SW480 (cell line): ENCODE data around the gene RBCK1.
"Not testable (repeated sequence)": the region's sequence is repeated elsewhere in the genome, so short reads cannot be mapped to it uniquely, and the experiment has no call there.

Experiments
- DNase-seq: peaks from one replicate; pipeline ENCODE4 v3.0.0-alpha.2; 2016; ENCODE audit warnings: low spot score

The RBCK1 gene

DNA sequence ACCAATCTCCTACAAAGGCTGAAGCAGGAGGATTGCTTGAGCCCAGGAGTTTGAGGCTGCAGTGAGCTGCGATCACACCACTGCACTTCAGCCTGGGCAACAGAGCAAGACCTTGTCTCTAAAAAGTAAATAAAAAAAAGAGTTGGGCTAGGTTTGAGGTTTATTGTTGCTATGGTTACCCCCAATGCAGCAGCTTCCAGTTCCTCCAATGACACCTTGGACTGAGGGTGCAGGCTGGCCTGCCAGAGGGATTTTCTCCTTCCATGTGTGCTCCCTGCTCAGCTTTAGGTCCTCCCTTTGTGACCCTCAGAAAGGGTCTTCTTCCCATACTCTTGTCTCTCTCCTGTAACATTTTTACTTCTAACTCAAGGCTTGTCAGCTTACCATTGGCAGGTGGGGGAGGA, 64.8 kb downstream of the RBCK1 start:
- no peak for DNase-seq

- no peak for DNase-seq
Measured at GRCh38 chr20:474581-474980, 66.5 kb downstream of the RBCK1 start.

GRCh38 chr20:475463-476357, 67.6 kb downstream of the RBCK1 start:
- no peak for DNase-seq

- not testable (repeated sequence) for DNase-seq
Measured at GRCh38 chr20:476561-477249, 68.6 kb downstream of the RBCK1 start.

DNA sequence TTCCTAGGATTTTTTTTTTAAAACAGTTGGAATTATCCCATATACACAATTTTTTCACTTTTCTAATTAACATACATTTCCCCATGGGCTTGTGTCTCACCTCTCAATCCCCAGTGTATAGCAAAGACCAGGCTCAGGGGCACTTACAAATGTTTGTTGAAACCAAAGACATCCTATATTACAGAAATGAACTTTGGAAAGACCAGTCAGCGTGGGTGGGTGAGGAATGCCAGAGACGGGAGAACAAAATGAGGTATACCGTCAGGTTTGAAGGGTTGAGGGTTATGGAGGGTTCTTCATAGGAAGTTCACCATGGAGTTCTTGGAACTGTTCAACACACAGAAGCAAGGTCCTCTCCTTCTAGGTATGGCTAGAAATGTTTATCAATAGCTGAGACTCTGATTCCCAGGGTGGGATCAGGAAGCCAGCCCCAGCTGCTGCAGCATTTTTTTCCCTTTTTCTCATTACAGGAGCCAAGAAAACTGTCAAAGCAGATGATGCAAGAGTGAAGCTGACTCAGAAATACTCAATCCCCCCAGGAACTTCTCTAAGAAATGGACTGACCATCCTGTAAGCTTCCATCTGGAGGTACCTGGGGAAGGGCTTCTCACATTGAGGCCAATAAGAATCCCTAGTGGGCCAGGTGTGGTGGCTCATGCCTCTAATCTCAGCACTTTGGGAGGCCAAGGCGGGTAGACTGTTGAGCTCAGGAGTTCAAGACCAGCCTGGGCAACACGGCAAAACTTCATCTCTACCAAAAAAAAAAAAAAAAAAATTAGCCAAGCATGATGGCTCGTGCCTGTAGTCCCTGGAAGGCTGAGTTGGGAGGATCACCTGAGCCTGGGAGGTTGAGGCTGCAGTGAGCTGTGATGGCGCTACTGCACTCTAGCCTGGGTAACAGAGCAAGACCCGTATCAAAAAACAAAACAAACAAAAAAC, 70.2 kb downstream of the RBCK1 start:
- DNase-seq = no peak

- peak; percentile 80 for DNase-seq
Measured at GRCh38 chr20:478949-479429, 70.9 kb downstream of the RBCK1 start.

DNA sequence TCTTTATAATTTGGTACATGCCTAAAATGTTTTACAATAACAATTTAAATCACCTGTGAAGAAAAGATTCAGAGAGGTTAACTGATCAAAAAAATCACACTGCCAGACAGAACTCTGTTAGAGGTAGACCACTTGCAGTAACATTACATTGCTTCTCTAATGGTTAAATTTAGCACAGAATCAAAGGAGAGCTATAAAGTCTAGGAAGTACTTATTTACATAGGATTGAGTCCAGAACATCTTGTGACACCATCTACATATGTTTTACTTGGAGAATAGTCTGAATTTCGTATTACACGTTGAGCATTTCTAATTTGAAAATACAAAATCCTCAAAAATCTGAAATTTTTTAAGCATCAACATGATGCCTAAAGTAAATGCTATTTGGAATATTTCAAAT, 71.4 kb downstream of the RBCK1 start:
- no peak for DNase-seq

- DNase-seq = no peak
Measured at GRCh38 chr20:480044-480443, 71.9 kb downstream of the RBCK1 start.

DNA sequence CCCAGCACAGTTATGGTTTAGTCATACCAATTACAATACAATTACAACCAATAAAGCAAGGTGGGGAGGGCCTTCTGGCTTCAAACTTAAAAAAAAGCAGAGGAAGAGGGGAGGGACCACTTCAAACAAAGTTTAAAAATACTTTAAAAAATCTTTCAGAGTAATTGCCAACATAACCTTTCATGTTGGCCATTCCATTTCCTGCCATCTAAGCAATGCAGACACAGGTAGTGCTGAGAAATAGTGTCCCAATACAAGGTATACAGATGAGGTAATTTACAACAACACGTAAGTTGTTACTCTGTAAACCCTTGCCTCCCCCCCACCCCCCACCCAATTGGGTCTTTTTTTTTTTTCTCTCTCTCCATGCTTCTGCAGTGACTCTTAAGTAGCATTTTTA, 73.1 kb downstream of the RBCK1 start:
- DNase-seq = no peak
